Stimulated activated CD8-positive, alpha-beta memory T cell treated with anti-CD3 and anti-CD28 coated beads, Interleukin-12 subunit alpha, Interleukin-12 subunit beta, amount 100 ng/mL, for 1 hour (primary cell): ENCODE results near the gene ARL8B.
"Not testable (repeated sequence)": the region's sequence is repeated elsewhere in the genome, so short reads cannot be mapped to it uniquely, and the experiment has no call there.

Source experiments
- DNase-seq: peaks from one replicate; pipeline ENCODE4 v3.0.0-alpha.2; 2020; ENCODE audit warnings: low read depth

The ARL8B gene

GRCh38 chr3:5147152-5147551, 25.1 kb downstream of the ARL8B start:
- not testable (repeated sequence) for DNase-seq

DNA sequence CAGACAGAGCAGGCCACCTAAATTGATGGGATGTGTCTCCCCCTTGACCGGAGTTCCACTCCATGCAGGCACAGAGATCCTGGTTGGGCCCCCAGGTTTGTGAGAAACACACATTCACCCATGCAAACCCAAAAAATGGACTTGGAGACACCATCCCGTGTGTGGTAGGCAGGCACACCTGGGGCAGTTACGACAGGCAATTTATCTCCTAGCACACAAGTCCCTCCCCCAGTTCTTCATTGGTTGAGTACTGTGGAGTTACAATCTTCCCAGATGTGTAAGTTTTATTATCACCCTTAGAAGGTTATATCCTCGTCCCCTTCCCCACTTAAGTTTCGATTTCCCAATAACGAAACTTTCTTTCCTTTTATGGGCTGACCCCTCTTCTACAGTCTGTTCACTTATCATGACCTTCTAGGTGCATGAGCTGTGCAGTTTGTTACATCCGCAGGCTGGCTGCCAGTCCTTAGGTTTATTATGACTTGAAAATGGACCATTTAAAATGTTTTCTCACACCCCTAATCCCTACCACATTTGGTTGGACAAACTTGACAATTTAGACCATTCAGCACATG, 27.3 kb downstream of the ARL8B start:
- no peak for DNase-seq

- no peak for DNase-seq
These were observed 29.5 kb downstream of the ARL8B start for GRCh38 chr3:5151586-5151985.

DNA sequence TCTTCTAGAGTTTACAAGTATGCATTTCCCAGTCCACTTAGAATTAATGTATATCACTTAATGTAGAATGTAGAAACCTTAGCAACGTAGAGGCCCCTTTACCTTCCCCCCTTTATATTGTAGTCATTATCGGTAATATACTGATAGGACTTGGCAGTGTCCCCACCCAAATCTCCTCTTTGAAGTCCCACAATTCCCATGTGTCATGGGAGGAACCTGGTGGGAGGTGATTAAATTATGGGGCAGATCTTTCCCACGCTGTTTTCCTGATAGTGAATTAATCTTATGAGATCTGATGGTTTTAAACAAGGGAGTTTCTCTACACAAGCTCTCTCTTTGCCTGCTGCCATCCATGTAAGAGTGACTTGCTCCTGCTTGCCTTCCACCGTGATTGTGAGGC, 31.0 kb downstream of the ARL8B start:
- DNase-seq, result no peak

- DNase-seq, result no peak
These were observed 33.1 kb downstream of the ARL8B start for GRCh38 chr3:5155241-5155640.

GRCh38 chr3:5160321-5160720, 38.2 kb downstream of the ARL8B start:
- DNase-seq, result no peak

DNA sequence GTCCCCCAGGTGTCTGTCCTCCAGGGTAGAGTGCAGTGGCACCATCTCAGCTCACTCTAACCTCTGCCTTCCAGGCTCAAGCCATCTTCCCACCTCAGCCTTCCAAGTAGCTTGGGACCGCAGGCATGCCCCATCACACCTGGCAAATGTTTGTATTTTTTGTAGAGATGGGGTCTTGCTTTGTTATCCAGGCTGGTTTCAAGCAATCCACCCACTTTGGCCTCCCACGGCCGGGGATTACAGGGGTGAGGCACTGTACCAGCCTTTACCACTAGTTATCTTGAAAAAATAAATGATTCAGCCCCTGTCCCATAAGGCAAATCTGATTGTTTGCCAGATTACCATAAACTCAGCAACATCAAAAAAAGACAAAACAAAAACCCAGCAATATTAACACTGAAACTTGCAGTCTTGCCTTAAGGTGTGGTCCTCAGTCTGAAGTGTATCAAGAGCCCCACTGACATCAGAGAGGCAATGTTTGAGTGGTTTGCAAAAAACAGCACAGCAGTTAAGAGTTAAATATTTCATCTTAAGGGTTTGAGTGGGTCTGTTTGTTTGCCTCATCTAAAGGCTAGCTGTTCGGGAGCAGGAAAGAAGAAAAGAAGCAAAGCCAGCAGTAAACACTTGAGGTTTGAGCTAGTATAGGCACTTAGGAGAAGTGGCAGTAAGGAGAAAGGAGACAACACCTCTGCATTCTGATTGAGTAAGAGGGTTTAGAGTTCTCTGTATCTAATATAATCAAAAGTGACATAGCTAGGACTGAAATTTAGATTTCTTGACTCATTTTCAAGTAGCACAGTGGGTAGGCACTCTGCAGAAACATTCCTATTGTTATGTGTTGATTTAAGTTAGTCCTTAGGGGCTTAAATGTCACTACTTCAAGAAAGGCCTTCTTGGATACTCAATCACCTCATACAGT, 39.1 kb downstream of the ARL8B start:
- DNase-seq, result no peak

DNA sequence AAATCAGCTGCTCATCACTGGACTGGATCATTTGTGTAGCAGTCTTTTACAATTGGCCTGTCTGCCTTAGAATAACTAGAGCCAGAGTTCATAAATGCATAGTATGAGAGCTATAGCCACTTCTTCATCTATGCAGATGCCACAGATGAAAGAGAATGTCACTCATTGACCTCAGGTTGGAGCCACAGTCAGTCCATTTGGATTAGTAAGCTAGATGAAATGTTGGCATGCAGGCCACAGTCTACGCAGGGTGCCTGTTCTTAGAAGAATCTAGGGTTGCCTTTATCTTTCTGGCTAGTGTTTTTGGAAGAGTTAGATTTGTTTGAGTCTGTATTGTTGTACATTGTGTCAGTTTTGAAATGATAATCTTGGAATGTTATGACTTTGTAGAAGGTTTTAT, 40.0 kb downstream of the ARL8B start:
- DNase-seq, result no peak

GRCh38 chr3:5165698-5166097, 43.6 kb downstream of the ARL8B start:
- DNase-seq, result no peak

- DNase-seq, result no peak
These were observed 44.8 kb downstream of the ARL8B start for GRCh38 chr3:5166846-5167245.

DNA sequence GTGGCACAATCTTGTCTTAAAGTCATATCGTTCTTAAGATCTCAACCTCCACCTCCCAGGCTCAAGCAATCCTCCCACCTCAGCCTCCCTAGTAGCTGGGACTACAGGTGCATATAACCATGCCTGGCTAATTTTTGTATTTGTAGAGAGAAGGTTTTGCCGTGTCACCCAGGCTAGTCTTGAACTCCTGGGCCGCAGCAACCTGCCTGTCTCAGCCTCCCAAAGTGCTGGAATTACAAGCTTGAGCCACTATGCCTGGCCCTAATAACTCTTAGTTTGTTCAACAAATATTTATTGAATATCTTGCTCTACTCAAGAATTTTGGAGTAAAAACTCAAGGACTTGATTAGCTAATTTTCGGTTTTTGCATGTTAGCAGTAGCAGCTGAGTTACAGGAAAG, 46.0 kb downstream of the ARL8B start:
- no peak for DNase-seq

- DNase-seq, result no peak
These were observed 47.7 kb downstream of the ARL8B start for GRCh38 chr3:5169807-5170206.

GRCh38 chr3:5170975-5171374, 48.9 kb downstream of the ARL8B start:
- no peak for DNase-seq

DNA sequence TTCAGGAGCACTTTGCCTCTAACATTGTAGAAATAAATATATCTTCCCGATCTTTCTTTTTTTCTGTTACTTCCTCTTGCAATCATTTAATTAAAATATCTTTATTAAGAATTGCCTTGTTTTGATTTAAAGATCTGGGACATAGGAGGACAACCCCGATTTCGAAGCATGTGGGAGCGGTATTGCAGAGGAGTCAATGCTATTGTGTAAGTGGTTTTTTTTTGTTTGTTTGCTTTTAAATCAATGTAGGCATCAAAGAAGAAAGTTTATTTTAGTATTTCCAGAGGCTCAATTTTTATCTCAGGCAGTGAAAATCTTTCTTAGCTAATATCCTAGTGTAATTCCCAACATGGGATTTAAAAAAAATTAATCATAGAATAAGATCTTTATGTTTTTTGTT, 49.9 kb downstream of the ARL8B start:
- no peak for DNase-seq

DNA sequence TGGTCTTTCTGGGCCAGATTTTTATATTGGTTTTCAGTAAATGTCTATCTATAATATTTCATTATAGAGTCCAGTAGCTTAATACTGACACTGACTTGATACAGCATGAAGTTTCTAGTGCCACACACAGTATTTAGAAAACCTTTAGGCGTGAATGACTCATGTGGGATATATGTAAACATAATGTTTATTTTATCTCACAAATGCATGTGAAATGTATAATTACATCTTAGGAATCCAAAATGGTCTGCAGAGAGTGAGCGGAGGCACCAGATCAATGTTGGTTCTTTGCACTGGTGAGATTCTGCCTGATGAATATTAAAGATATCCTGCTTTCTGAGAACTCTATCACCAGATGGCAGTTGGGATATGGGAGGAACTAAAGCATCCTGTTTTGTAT, 56.9 kb downstream of the ARL8B start:
- not testable (repeated sequence) for DNase-seq

- no peak for DNase-seq
These were observed 59.5 kb downstream of the ARL8B start for GRCh38 chr3:5181469-5182141.

DNA sequence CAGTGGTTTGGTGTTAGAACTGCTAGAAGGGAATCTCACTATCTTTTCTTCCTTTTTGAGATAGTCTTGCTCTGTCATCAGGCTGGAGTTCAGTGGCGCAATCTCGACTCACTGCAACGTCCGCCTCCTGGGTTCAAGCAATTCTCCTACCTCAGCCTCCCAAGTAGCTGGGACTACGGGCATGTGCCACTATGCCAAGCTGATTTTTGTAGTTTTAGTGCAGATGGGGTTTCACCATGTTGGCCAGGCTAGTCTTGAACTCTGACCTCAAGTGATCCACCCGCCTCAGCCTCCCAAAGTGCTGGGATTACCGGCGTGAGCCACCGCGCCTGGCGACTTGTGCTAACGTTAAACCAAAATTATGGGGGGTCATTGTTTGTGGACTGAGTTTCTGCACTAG, 61.6 kb downstream of the ARL8B start:
- DNase-seq, result not testable (repeated sequence)

DNA sequence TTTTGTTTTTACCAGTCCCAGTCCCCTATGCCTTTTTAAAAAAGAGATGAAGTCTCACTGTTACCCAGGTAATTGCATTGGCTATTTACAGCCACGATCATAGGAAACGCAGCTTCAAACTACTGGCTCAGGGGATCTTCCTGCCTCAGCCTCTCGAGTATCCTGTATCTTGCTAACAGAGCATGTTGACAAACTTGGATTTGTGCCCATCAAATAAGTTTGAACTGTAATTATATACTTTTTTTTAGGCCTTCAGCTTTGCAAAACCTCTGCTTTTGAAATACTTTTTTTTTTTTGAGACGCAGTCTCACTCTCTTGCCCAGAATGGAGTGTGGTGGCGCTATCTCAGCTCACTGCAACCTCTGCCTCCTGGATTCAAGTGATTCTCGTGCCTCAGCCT, 62.4 kb downstream of the ARL8B start:
- no peak for DNase-seq

GRCh38 chr3:5185093-5185673, 63.1 kb downstream of the ARL8B start:
- no peak for DNase-seq

DNA sequence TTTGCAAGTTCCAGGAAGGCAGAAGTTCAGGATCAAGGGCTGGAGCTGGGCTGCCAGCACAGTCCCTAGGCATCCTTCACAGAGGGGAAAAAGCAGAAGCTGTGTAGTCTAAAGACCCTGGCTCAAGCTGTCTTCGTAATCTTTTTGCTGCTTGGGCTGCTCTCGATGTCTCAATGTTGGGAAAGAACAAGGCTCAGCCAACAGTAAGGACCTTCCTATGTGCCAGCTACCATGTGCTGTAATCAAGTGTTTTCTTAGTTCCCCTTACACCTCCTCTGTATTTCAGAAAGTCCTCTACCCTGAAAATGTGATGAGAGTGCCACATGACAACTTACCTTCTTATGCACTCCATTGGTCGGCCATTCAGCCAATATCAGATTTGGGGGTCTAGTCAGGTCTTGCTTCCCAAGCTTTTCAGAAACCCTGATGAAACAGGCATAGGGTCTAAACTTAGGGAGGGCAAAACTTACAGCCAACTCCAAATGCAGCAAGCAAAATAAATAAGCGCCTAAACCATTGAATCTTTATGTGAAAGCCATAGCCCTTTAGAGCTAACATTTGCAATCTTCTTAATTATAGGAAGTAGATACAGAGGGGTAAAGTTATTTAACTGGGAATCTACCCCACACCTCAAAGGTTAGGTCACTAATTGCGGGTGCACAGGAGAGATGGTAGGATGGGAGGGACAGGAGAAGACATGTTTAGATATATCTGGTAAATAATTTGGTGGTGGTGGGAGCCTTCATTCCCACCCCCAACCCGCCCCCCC, 64.2 kb downstream of the ARL8B start:
- no peak for DNase-seq

DNA sequence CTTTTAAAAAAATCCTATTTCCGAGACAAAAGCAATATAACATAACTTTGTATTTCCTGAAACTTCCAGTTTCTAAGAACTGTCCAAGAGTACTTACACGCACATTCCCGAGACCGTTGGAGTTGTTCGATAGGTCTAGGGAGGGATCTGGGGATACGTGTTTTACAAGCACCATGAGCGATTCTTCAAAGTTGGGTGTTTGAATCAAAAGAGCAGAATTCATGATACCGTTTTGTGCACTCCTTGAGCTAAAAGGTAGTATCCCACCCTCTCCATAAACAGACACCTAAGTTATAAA, 64.7 kb downstream of the ARL8B start:
- DNase-seq, result no peak
